Measurements from ENCODE around the gene KCTD10.

KCTD10 gene

DNA sequence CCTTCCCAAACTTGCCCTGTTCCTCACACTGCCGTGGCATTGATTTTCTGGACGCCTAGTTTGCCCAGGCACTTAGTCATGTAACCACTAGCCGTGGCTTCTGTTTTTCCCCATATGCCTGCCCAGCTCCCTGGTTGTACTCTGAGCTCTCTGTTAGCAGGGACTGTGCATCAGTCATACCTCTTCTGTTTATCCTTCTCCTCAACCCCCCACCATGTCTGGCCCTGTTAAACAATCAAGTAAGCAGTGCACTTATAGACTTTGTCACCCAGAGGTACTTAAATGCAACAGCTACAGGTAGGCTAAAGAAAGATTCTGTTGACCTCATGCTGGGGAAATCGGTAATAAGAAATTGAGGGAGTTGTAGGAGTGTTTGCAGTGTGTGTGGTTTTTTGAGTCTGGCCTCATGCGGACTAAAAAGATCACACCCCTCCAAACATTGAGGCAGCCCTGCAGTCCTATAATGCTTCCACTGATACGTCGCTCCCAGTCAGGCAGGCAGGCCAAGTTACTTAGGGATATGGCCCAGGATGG, 17.3 kb upstream of the KCTD10 start:
- Histone ChIP-seq H3K9ac (ENCODE audit: low read length in 2 of 2) (no peak overlapping the region), H3K27ac (ENCODE audit: low read length) (no peak overlapping the region), H3K27me3 (ENCODE audit: control insufficient read depth in 1 of 2, insufficient read depth in 2 of 2, low read length in 2 of 2) (no peaks in the 10 kb centered on the region), H3K4me1 (ENCODE audit: control insufficient read depth, insufficient read depth, low read length) (no peaks in the 10 kb centered on the region), H3K36me3 (ENCODE audit: control insufficient read depth in 2 of 2, insufficient read depth in 2 of 2, low read length in 2 of 2) (peaks cover 58 to 69% of the 10 kb centered on the region in 2 donors), H3K9me3 (ENCODE audit: control insufficient read depth in 2 of 2, low read length in 2 of 2) (no peaks in the 10 kb centered on the region), H3K4me3 (ENCODE audit: low read length in 2 of 2) (no peak overlapping the region)

DNA sequence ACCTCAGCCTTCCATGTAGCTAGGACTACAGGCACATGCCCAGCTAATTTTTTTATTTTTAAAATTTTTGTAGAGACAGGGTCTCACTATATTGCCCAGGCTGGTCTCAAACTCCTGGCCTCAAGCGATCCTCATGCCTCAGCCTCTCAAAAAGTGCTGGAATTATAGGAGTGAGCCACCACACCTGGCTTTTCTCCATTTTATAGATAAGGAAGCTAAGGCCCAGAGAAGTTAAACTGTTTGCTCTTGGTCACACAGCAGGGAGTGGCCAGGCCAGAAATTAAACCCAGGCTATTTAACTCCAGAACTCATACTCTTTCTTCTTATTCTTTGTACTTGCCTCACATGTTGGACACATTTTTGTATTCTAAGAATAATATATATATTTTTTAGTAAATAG, 16.8 kb upstream of the KCTD10 start:
- no peaks in the 10 kb centered on the region for H3K9me3 ChIP-seq (ENCODE audit: control insufficient read depth in 2 of 2, low read length in 2 of 2)
- no peaks in the 10 kb centered on the region for H3K4me1 ChIP-seq (ENCODE audit: control insufficient read depth, insufficient read depth, low read length)
- no peak overlapping the region for H3K4me3 ChIP-seq (ENCODE audit: low read length in 2 of 2)
- peaks cover 59 to 70% of the 10 kb centered on the region in 2 donors for H3K36me3 ChIP-seq (ENCODE audit: control insufficient read depth in 2 of 2, insufficient read depth in 2 of 2, low read length in 2 of 2)
- no peaks in the 10 kb centered on the region for H3K27me3 ChIP-seq (ENCODE audit: control insufficient read depth in 1 of 2, insufficient read depth in 2 of 2, low read length in 2 of 2)
- H3K27ac ChIP-seq (ENCODE audit: low read length) = no peak overlapping the region
- no peak overlapping the region for H3K9ac ChIP-seq (ENCODE audit: low read length in 2 of 2)

DNA sequence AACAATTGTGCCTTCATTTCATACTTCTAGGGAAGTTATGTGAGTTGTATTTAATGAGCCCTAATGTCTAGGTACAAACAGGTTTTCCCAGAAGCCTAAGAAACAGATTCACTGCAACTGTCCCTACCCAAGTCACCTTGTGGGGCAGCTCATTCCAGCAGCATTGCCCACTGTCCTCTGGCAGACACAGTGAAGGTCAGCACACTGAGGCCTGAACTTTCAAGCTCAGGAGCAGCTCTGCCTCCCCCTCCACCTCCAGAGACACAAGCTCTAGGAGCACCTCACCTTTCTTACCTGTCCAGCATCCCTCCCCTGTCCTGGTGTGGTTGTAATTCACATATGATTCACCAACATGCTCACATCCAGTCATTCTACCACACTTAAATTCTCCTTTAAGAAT, 16.0 kb upstream of the KCTD10 start:
- H3K36me3 ChIP-seq (ENCODE audit: control insufficient read depth in 2 of 2, insufficient read depth in 2 of 2, low read length in 2 of 2) = peaks cover 60 to 70% of the 10 kb centered on the region in 2 donors

DNA sequence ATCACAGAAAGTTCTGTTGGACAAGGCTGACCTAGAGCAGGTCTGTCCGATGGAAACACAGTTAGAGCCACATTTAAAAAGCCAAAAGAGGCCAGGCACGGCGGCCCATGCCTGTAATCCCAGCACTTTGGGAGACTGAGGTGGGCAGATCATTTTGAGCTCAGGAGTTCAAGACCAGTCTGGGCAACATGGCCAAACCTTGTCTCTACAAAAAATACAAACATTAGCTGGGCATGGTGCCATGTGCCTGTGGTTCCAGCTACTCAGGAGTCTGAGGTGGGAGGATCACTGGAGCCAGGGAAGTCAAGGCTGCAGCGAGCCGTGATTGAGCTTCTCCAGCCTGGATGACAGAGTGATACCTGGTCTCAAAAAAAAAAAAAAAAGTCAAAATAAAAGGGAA, 15.3 kb upstream of the KCTD10 start:
- peaks cover 60 to 70% of the 10 kb centered on the region in 2 donors for H3K36me3 ChIP-seq (ENCODE audit: control insufficient read depth in 2 of 2, insufficient read depth in 2 of 2, low read length in 2 of 2)
- H3K9ac ChIP-seq (ENCODE audit: low read length in 2 of 2) = no peak overlapping the region
- H3K4me3 ChIP-seq (ENCODE audit: low read length in 2 of 2) = no peak overlapping the region
- H3K9me3 ChIP-seq (ENCODE audit: control insufficient read depth in 2 of 2, low read length in 2 of 2) = no peaks in the 10 kb centered on the region
- no peak overlapping the region for H3K27ac ChIP-seq (ENCODE audit: low read length)
- no peaks in the 10 kb centered on the region for H3K4me1 ChIP-seq (ENCODE audit: control insufficient read depth, insufficient read depth, low read length)
- no peaks in the 10 kb centered on the region for H3K27me3 ChIP-seq (ENCODE audit: control insufficient read depth in 1 of 2, insufficient read depth in 2 of 2, low read length in 2 of 2)

More for the DNA sequence above, 16.0 kb upstream of the KCTD10 start:
- Histone ChIP-seq H3K27me3 (ENCODE audit: control insufficient read depth in 1 of 2, insufficient read depth in 2 of 2, low read length in 2 of 2) (no peaks in the 10 kb centered on the region), H3K9me3 (ENCODE audit: control insufficient read depth in 2 of 2, low read length in 2 of 2) (no peaks in the 10 kb centered on the region), H3K9ac (ENCODE audit: low read length in 2 of 2) (no peak overlapping the region), H3K4me1 (ENCODE audit: control insufficient read depth, insufficient read depth, low read length) (no peaks in the 10 kb centered on the region), H3K4me3 (ENCODE audit: low read length in 2 of 2) (no peak overlapping the region), H3K27ac (ENCODE audit: low read length) (no peak overlapping the region)

DNA sequence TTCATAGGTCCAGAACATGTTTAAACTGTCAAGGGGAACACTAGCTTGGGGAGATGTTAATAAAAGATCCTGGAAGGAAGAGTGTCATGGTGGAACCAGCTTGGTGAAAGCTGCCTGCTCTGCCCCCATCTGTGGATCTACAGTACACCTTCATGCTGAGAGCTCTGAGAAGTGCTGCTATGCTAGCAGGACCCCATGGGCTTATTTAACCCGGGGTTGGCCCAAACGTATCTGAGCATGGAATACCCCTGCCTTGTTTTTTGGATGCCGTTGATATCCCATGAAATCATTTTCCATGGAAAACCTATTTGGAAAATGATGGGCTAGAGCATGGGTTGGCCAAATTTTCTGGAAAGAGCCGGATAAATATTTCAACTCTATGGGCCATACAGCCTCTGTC, 14.6 kb upstream of the KCTD10 start:
- Histone ChIP-seq H3K9ac (ENCODE audit: low read length in 2 of 2) (no peak overlapping the region), H3K36me3 (ENCODE audit: control insufficient read depth in 2 of 2, insufficient read depth in 2 of 2, low read length in 2 of 2) (peaks cover 65 to 77% of the 10 kb centered on the region in 2 donors), H3K27ac (ENCODE audit: low read length) (no peak overlapping the region), H3K9me3 (ENCODE audit: control insufficient read depth in 2 of 2, low read length in 2 of 2) (no peaks in the 10 kb centered on the region), H3K4me3 (ENCODE audit: low read length in 2 of 2) (no peak overlapping the region), H3K27me3 (ENCODE audit: control insufficient read depth in 1 of 2, insufficient read depth in 2 of 2, low read length in 2 of 2) (no peaks in the 10 kb centered on the region), H3K4me1 (ENCODE audit: control insufficient read depth, insufficient read depth, low read length) (no peaks in the 10 kb centered on the region)

DNA sequence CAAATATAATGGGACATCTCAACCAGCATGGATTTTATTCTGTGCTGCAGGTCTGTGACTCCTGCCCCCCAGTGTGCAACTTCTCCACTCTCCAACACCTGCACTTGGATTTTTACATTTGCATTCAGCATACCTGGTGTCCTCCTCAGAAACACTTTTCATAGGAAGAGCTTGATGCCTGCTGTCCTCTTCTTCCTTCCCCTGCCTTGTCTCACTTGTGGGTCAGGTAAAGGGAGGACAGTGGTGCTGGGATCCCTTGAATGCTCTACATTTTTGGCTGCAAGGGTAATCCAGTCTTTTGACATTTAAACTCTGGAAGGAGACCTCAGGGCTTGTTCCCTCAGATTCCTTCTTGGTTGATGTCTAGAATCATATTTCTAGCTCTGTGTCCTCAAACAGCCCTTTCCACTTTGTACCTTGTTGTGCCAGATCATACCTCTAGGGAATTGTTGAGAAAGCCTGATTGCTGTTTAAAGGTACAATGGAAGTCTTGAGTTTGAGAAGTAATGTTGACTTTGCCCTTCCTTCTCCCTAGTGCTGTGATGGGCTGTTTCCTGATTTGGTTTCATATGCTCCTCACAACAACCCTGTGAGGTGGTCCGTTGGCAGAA, 13.0 kb upstream of the KCTD10 start:
- peaks cover 77 to 89% of the 10 kb centered on the region in 2 donors for H3K36me3 ChIP-seq (ENCODE audit: control insufficient read depth in 2 of 2, insufficient read depth in 2 of 2, low read length in 2 of 2)
- no peak overlapping the region for H3K4me3 ChIP-seq (ENCODE audit: low read length in 2 of 2)
- H3K4me1 ChIP-seq (ENCODE audit: control insufficient read depth, insufficient read depth, low read length) = no peaks in the 10 kb centered on the region
- H3K27me3 ChIP-seq (ENCODE audit: control insufficient read depth in 1 of 2, insufficient read depth in 2 of 2, low read length in 2 of 2) = no peaks in the 10 kb centered on the region
- H3K9me3 ChIP-seq (ENCODE audit: control insufficient read depth in 2 of 2, low read length in 2 of 2) = no peaks in the 10 kb centered on the region
- H3K9ac ChIP-seq (ENCODE audit: low read length in 2 of 2) = no peak overlapping the region
- no peak overlapping the region for H3K27ac ChIP-seq (ENCODE audit: low read length)

DNA sequence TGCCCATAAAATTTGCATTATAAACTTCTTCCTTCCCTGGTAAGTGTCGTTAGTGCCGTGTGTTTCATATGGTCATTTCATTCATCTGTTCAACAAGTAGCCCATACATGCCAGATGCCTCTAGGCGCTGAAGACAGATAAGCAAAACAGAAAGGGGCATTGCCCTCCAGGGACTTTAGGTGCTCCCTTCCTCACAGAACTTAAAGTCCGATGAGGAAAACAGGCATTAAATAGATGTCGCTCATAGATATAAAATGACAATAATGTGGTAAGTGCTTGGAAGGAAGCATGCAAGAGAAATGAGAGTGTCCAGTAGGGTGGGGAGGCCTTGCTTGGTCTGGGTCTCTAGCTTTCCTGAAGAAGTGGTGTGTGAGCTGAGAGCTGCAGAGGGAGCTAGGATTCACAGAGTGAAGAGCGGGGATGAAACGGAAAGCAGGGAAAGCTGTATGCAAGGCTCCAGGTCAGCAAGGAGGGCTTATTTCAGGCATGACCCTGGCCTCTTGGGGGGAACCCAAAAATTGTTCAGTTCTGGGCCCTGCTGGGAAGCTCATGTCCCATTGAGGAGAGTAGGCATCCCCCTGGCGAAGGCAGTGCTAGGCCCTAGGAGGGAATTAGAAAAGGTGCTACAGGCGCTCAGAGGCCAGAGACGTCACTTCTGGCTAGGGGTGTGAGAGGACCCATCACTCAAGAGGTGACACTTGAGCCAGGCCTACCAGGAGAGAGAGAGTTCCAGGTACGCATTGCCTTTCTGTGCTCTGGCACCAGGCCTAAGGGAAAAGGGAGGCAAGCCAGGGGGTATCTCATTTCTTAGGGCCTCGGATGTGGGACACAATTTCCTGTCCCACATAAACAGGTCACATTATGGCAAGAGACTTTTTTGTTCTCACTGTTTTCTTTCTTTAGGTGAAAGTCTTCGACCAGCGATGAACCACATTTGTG, 12.2 kb upstream of the KCTD10 start:
- no peak overlapping the region for H3K4me3 ChIP-seq (ENCODE audit: low read length in 2 of 2)
- H3K4me1 ChIP-seq (ENCODE audit: control insufficient read depth, insufficient read depth, low read length) = no peaks in the 10 kb centered on the region
- H3K27me3 ChIP-seq (ENCODE audit: control insufficient read depth in 1 of 2, insufficient read depth in 2 of 2, low read length in 2 of 2) = no peaks in the 10 kb centered on the region
- H3K9me3 ChIP-seq (ENCODE audit: control insufficient read depth in 2 of 2, low read length in 2 of 2) = no peaks in the 10 kb centered on the region
- no peak overlapping the region for H3K27ac ChIP-seq (ENCODE audit: low read length)
- no peak overlapping the region for H3K9ac ChIP-seq (ENCODE audit: low read length in 2 of 2)
- H3K36me3 ChIP-seq (ENCODE audit: control insufficient read depth in 2 of 2, insufficient read depth in 2 of 2, low read length in 2 of 2) = peaks cover 80 to 85% of the 10 kb centered on the region in 2 donors

DNA sequence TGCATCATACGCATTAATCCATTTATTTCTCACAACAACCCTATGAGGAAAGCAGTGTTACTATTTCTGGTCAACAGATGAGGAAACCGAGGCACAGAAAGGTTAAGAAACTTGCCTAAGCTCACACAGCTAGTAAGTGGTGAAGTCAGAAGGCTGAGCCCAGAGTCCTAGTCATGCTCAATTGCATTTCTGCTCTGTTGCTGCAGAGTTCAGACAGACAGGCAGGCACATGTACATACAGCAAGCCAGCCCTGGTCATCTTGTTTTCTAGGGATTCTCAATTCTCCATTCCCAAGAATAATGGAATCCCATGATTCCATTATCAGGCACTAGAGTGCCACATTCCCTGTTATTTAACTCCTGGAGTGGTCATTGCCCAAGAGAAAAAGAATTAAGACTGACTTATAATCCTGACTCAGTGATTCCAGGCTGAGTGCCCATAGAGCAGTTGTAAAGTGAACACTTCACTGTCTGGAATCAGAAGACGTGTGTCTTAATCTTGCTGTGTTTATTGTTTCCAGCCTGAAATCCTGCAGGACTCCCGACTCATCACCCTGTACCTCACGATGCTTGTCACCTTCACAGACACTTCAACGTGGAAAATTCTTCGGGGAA, 11.1 kb upstream of the KCTD10 start:
- H3K4me1 ChIP-seq (ENCODE audit: control insufficient read depth, insufficient read depth, low read length) = no peaks in the 10 kb centered on the region
- no peaks in the 10 kb centered on the region for H3K9me3 ChIP-seq (ENCODE audit: control insufficient read depth in 2 of 2, low read length in 2 of 2)
- no peak overlapping the region for H3K27ac ChIP-seq (ENCODE audit: low read length)
- no peak overlapping the region for H3K9ac ChIP-seq (ENCODE audit: low read length in 2 of 2)
- H3K4me3 ChIP-seq (ENCODE audit: low read length in 2 of 2) = no peak overlapping the region
- H3K36me3 ChIP-seq (ENCODE audit: control insufficient read depth in 2 of 2, insufficient read depth in 2 of 2, low read length in 2 of 2) = peaks cover 82 to 85% of the 10 kb centered on the region in 2 donors
- H3K27me3 ChIP-seq (ENCODE audit: control insufficient read depth in 1 of 2, insufficient read depth in 2 of 2, low read length in 2 of 2) = no peaks in the 10 kb centered on the region

DNA sequence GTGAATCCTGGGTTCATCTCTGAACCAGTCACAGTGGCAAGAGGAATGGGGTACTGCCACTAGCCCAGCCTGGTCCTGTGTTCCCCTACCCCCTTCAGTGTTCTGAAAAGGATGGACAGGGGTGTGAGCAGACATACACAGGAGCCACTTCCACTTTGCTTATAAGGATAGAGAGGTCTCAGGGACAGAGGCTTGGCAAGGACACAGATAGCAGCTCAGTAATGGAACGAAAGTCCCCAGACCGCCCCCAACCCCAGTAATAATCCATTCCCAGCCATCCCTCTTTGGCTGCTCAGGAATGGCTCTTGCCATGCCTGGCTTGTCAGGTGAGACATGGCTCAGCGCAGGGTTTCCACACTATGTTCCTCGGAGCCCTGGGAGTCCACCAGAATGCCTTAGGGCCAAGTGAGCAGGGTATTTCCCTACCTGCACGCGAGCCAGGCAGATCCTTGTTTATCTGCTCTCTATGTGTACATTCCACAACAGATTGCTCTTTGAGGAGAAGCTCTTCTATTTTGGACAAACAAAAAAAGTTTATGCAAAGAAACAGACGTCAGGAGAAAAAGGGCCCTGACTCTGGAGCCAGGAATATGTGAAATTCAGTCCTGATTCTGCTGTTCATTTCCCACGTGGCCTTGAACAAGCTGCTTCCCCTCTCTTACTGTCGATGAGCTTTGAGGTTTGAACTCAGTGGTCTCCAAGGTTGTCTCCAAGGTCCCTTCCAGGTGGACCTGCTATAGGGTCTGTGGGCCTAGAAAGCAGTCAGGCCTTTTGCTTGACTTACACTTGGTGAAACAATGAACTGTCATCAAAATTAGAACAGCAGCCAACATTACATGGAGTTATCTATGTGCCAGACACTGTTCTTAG, 10.3 kb upstream of the KCTD10 start:
- H3K36me3 ChIP-seq (ENCODE audit: control insufficient read depth in 2 of 2, insufficient read depth in 2 of 2, low read length in 2 of 2) = peaks cover 79 to 82% of the 10 kb centered on the region in 2 donors
- no peak overlapping the region for H3K4me3 ChIP-seq (ENCODE audit: low read length in 2 of 2)
- H3K27me3 ChIP-seq (ENCODE audit: control insufficient read depth in 1 of 2, insufficient read depth in 2 of 2, low read length in 2 of 2) = no peaks in the 10 kb centered on the region
- no peaks in the 10 kb centered on the region for H3K9me3 ChIP-seq (ENCODE audit: control insufficient read depth in 2 of 2, low read length in 2 of 2)
- H3K4me1 ChIP-seq (ENCODE audit: control insufficient read depth, insufficient read depth, low read length) = no peaks in the 10 kb centered on the region
- H3K27ac ChIP-seq (ENCODE audit: low read length) = no peak overlapping the region
- no peak overlapping the region for H3K9ac ChIP-seq (ENCODE audit: low read length in 2 of 2)

DNA sequence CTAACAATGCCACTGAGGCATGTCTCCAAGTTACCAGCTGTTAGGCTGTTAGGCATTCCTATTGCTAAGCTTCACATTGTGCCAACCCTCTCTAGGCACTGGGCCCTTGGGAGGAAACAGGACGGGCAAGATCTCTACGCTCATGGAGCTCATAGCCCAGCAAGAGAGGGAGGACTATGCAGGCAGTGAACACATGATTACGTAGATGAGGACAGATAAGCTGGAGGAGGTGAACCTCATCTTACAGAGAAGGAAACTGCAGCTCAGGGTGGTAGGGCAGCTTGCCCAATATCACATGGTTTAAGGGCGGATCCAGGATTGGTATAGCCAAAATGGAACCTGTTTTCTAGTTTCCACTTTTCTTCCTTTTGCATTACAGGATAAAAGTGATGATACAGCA, 8.1 kb upstream of the KCTD10 start:
- H3K36me3 ChIP-seq (ENCODE audit: control insufficient read depth in 2 of 2, insufficient read depth in 2 of 2, low read length in 2 of 2) = peaks cover 65 to 70% of the 10 kb centered on the region in 2 donors
- no peaks in the 10 kb centered on the region for H3K9me3 ChIP-seq (ENCODE audit: control insufficient read depth in 2 of 2, low read length in 2 of 2)
- H3K4me3 ChIP-seq (ENCODE audit: low read length in 2 of 2) = no peak overlapping the region
- H3K9ac ChIP-seq (ENCODE audit: low read length in 2 of 2) = no peak overlapping the region
- H3K27me3 ChIP-seq (ENCODE audit: control insufficient read depth in 1 of 2, insufficient read depth in 2 of 2, low read length in 2 of 2) = no peaks in the 10 kb centered on the region
- no peak overlapping the region for H3K27ac ChIP-seq (ENCODE audit: low read length)
- H3K4me1 ChIP-seq (ENCODE audit: control insufficient read depth, insufficient read depth, low read length) = no peaks in the 10 kb centered on the region
